NCI-H2227 (cell line): ENCODE measurements around the gene SYT5.

Source experiments
- DNase-seq: peaks from one replicate; lab custom pipeline; 2025; ENCODE audit not compliant: unreplicated experiment; lab: John Stamatoyannopoulos, UW

SYT5 gene

GRCh38 chr19:55147545-55148251 is 32.4 kb downstream of the SYT5 start:
- peak; percentile 56 for DNase-seq

- DNase-seq, result peak; percentile 99
Observed at GRCh38 chr19:55146705-55147273, 33.3 kb downstream of the SYT5 start.

GRCh38 chr19:55146078-55146704 is 33.9 kb downstream of the SYT5 start:
- DNase-seq, result peak; percentile 95

- no peak for DNase-seq
Observed at GRCh38 chr19:55145232-55145631, 34.9 kb downstream of the SYT5 start.

GRCh38 chr19:55141696-55142095 is 38.4 kb downstream of the SYT5 start:
- no peak for DNase-seq

- DNase-seq, result no peak
Observed at GRCh38 chr19:55137915-55138314, 42.2 kb downstream of the SYT5 start.

GRCh38 chr19:55136399-55137102 is 43.5 kb downstream of the SYT5 start:
- DNase-seq, result no peak

- DNase-seq, result no peak
Observed at GRCh38 chr19:55134736-55135135, 45.4 kb downstream of the SYT5 start.

GRCh38 chr19:55133639-55134444 is 46.2 kb downstream of the SYT5 start:
- DNase-seq, result no peak

- DNase-seq, result no peak
Observed at GRCh38 chr19:55132453-55133129, 47.5 kb downstream of the SYT5 start.

GRCh38 chr19:55131421-55131820 is 48.7 kb downstream of the SYT5 start:
- DNase-seq, result no peak
